Neuronal stem cell (in vitro differentiated cells): ENCODE data around the gene APRT.

Source experiments
- DNase-seq: peaks from one replicate; pipeline ENCODE4 v3.0.0-alpha.2; 2013; ENCODE audit warnings: low spot score
- H2AFZ ChIP-seq: one replicate; pipeline ENCODE4 v1.6.1; 2013; ENCODE audit warnings: mild to moderate bottlenecking, low read length, inconsistent platforms
- H2AK5ac ChIP-seq: 2 replicates; pipeline ENCODE4 v1.6.1; 2013; ENCODE audit warnings: low read depth, mild to moderate bottlenecking, inconsistent platforms, low read length, moderate library complexity, mixed read lengths
- H2BK120ac ChIP-seq: 2 replicates; pipeline ENCODE4 v1.6.1; 2013; ENCODE audit warnings: low read depth, mild to moderate bottlenecking, inconsistent platforms, low read length, moderate library complexity, mixed read lengths
- H2BK12ac ChIP-seq: one replicate; pipeline ENCODE4 v1.6.1; 2013; ENCODE audit warnings: low read length, inconsistent platforms
- H2BK15ac ChIP-seq: 2 replicates; pipeline ENCODE4 v1.6.1; 2013; ENCODE audit warnings: mild to moderate bottlenecking, low read length, inconsistent platforms, mixed read lengths
- H2BK5ac ChIP-seq: one replicate; pipeline ENCODE4 v1.6.1; 2013; ENCODE audit warnings: inconsistent platforms, mild to moderate bottlenecking, low read length, moderate library complexity
- H3K14ac ChIP-seq: one replicate; pipeline ENCODE4 v1.6.1; 2013; ENCODE audit warnings: low read length, inconsistent platforms
- H3K18ac ChIP-seq: 2 replicates; pipeline ENCODE4 v1.6.1; 2013; ENCODE audit warnings: low read length, inconsistent platforms
- H3K23ac ChIP-seq: 2 replicates; pipeline ENCODE4 v1.6.1; 2013; ENCODE audit warnings: low read depth, mild to moderate bottlenecking, mixed read lengths, low read length, inconsistent platforms; ENCODE audit not compliant: poor library complexity
- H3K27ac ChIP-seq: replicated peaks from 3 replicates; pipeline ENCODE4 v1.5.1; 2013; ENCODE audit warnings: low read length, inconsistent platforms
- H3K27me3 ChIP-seq, 3 experiments: 2 replicates each; pipeline ENCODE4 v1.6.1; 2013; ENCODE audit warnings: low read length in 3 of 3, mild to moderate bottlenecking in 2 of 3, inconsistent platforms in 1 of 3, low read depth in 1 of 3, mixed read lengths in 1 of 3, moderate library complexity in 1 of 3; ENCODE audit not compliant: control insufficient read depth in 3 of 3, insufficient read depth in 3 of 3
- H3K36me3 ChIP-seq, 2 donors: replicated peaks in 1 of 2; 2 replicates each; pipeline ENCODE4 v1.6.1; 2013; ENCODE audit warnings: low read length in 2 of 2; ENCODE audit not compliant: control insufficient read depth in 2 of 2, insufficient read depth in 2 of 2
- H3K4ac ChIP-seq: 2 replicates; pipeline ENCODE4 v1.6.1; 2013; ENCODE audit warnings: inconsistent platforms, mild to moderate bottlenecking, low read length, moderate library complexity
- H3K4me1 ChIP-seq, 2 donors: 1 replicate in 1 of 2; 2 replicates in 1 of 2; pipeline ENCODE4 v1.6.1; 2013; ENCODE audit warnings: low read length in 2 of 2, low read depth in 1 of 2; ENCODE audit not compliant: control insufficient read depth in 2 of 2, insufficient read depth in 1 of 2
- H3K4me2 ChIP-seq: one replicate; pipeline ENCODE4 v1.6.1; 2013; ENCODE audit warnings: mild to moderate bottlenecking, low read length, inconsistent platforms; ENCODE audit not compliant: insufficient read depth, poor library complexity, severe bottlenecking
- H3K4me3 ChIP-seq, 2 donors: 2 replicates each; pipeline ENCODE4 v1.5.1; 2013; ENCODE audit warnings: low read length in 2 of 2, mild to moderate bottlenecking in 2 of 2, inconsistent platforms in 1 of 2, moderate library complexity in 1 of 2
- H3K79me1 ChIP-seq: one replicate; pipeline ENCODE4 v1.6.1; 2013; ENCODE audit warnings: low read depth, mild to moderate bottlenecking, inconsistent platforms, low read length, moderate library complexity
- H3K9ac ChIP-seq: one replicate; pipeline ENCODE4 v1.6.1; 2013; ENCODE audit warnings: mild to moderate bottlenecking, low read depth, low read length, inconsistent platforms; ENCODE audit not compliant: poor library complexity
- H3K9me3 ChIP-seq, 2 donors: replicated peaks in 1 of 2; 2 replicates each; pipeline versions ENCODE3 to v1.6.1; 2013; ENCODE audit warnings: low read length in 2 of 2, mild to moderate bottlenecking in 2 of 2, inconsistent platforms in 1 of 2, low read depth in 1 of 2, mixed read lengths in 1 of 2, moderate library complexity in 1 of 2; ENCODE audit not compliant: control insufficient read depth in 2 of 2, insufficient read depth in 1 of 2
- H4K8ac ChIP-seq: one replicate; pipeline ENCODE4 v1.6.1; 2013; ENCODE audit warnings: low read depth, mild to moderate bottlenecking, inconsistent platforms, low read length, moderate library complexity
- H4K91ac ChIP-seq: one replicate; pipeline ENCODE4 v1.6.1; 2013; ENCODE audit warnings: low read length, low read depth, mild to moderate bottlenecking, inconsistent platforms; ENCODE audit not compliant: poor library complexity
- WGBS, 2 donors: extraction: QIAGEN DNeasy Blood & Tissue Kit; methylation state at CpG; one replicate each; pipeline ENCODE4 v1.1.7; 2013; ENCODE audit warnings: missing lambda C conversion rate in 2 of 2, mixed read lengths in 1 of 2; ENCODE audit not compliant: insufficient read length in 2 of 2, insufficient replicate concordance in 1 of 2; ENCODE audit errors: extremely low coverage in 2 of 2; 5-methylcytosine and 5-hydroxymethylcytosine counted together

Gene APRT

GRCh38 chr16:88842308-88842756, 30.6 kb upstream of the APRT start:
- Histone ChIP-seq H4K8ac (no peak overlapping the region), H3K9ac (no peak overlapping the region), H3K79me1 (peaks cover 7% of the 10 kb centered on the region), H3K9me3 (no peaks in the 10 kb centered on the region), H4K91ac (no peak overlapping the region), H2BK15ac (no peak overlapping the region), H3K14ac (no peak overlapping the region), H2BK12ac (no peak overlapping the region), H3K4me2 (no peak overlapping the region), H2AFZ (no peak overlapping the region), H3K36me3 (peaks cover 0 to 2% of the 10 kb centered on the region in 2 donors), H2BK120ac (no peak overlapping the region), H2AK5ac (no peak overlapping the region), H3K18ac (no peak overlapping the region), H3K4me1 (no peaks in the 10 kb centered on the region), H3K27ac (no peak overlapping the region), H3K4ac (no peak overlapping the region), H3K23ac (no peak overlapping the region), H2BK5ac (no peak overlapping the region), H3K27me3 (no peaks in the 10 kb centered on the region), H3K4me3 (no peak overlapping the region)
- DNase-seq: no peak
- WGBS, 2 donors: no CpG with 5 or more reads among the region's 15 CpGs

GRCh38 chr16:88841521-88842307, 30.0 kb upstream of the APRT start:
- Histone ChIP-seq H2BK12ac (no peak overlapping the region), H3K27ac (no peak overlapping the region), H3K23ac (no peak overlapping the region), H3K79me1 (peaks cover 8% of the 10 kb centered on the region), H3K4me2 (no peak overlapping the region), H3K9ac (no peak overlapping the region), H2BK5ac (peak overlapping the region; percentile 13), H3K4me1 (no peaks in the 10 kb centered on the region), H3K4me3 (no peak overlapping the region), H2BK120ac (no peak overlapping the region), H3K27me3 (no peaks in the 10 kb centered on the region), H3K9me3 (no peaks in the 10 kb centered on the region), H3K14ac (peak overlapping the region; percentile 47), H2BK15ac (no peak overlapping the region), H3K36me3 (peaks cover 0 to 2% of the 10 kb centered on the region in 2 donors), H2AFZ (no peak overlapping the region), H3K18ac (no peak overlapping the region), H4K8ac (no peak overlapping the region), H2AK5ac (no peak overlapping the region), H4K91ac (no peak overlapping the region), H3K4ac (no peak overlapping the region)
- WGBS, 2 donors: no CpG with 5 or more reads among the region's 40 CpGs
- DNase-seq: no peak

- Histone ChIP-seq H3K79me1 (peaks cover 9% of the 10 kb centered on the region), H3K4me1 (no peaks in the 10 kb centered on the region), H2BK5ac (no peak overlapping the region), H3K23ac (no peak overlapping the region), H4K8ac (no peak overlapping the region), H3K9ac (no peak overlapping the region), H3K36me3 (peaks cover 0 to 2% of the 10 kb centered on the region in 2 donors), H2AFZ (no peak overlapping the region), H3K18ac (no peak overlapping the region), H3K4ac (no peak overlapping the region), H3K9me3 (no peaks in the 10 kb centered on the region), H3K14ac (no peak overlapping the region), H3K4me3 (no peak overlapping the region), H3K27me3 (no peaks in the 10 kb centered on the region), H4K91ac (no peak overlapping the region), H2BK120ac (no peak overlapping the region), H2BK15ac (no peak overlapping the region), H2AK5ac (no peak overlapping the region), H3K4me2 (no peak overlapping the region), H3K27ac (no peak overlapping the region), H2BK12ac (no peak overlapping the region)
- WGBS, 2 donors: no CpG with 5 or more reads among the region's 30 CpGs
- no peak for DNase-seq
Observed at GRCh38 chr16:88840600-88841215, 29.0 kb upstream of the APRT start.

GRCh38 chr16:88839745-88840599, 28.2 kb upstream of the APRT start:
- H4K8ac ChIP-seq: no peak overlapping the region
- H3K4ac ChIP-seq: no peak overlapping the region
- H3K27me3 ChIP-seq: no peaks in the 10 kb centered on the region
- H4K91ac ChIP-seq: no peak overlapping the region
- no peak overlapping the region for H3K14ac ChIP-seq
- no peak overlapping the region for H3K27ac ChIP-seq
- H2AK5ac ChIP-seq: no peak overlapping the region
- no peak overlapping the region for H2BK120ac ChIP-seq
- H2BK12ac ChIP-seq: no peak overlapping the region
- peaks cover 0 to 7% of the 10 kb centered on the region in 2 donors for H3K36me3 ChIP-seq
- peak overlapping the region; percentile 80 for H3K23ac ChIP-seq
- H3K79me1 ChIP-seq: peaks cover 11% of the 10 kb centered on the region
- H3K18ac ChIP-seq: no peak overlapping the region
- H2BK5ac ChIP-seq: no peak overlapping the region
- no peak overlapping the region for H2AFZ ChIP-seq
- H3K9me3 ChIP-seq: no peaks in the 10 kb centered on the region
- no peaks in the 10 kb centered on the region for H3K4me1 ChIP-seq
- H3K4me2 ChIP-seq: no peak overlapping the region
- no peak for DNase-seq
- H3K9ac ChIP-seq: no peak overlapping the region
- WGBS, 2 donors: no CpG with 5 or more reads among the region's 24 CpGs
- H3K4me3 ChIP-seq: no peak overlapping the region
- H2BK15ac ChIP-seq: no peak overlapping the region
